Measurements from ENCODE around the gene GALNT7. TPM values are rescaled to one million over a fixed set of nuclear protein-coding genes. Genes with fewer than 3 reads are reported as not detected.

Gene GALNT7, protein sequence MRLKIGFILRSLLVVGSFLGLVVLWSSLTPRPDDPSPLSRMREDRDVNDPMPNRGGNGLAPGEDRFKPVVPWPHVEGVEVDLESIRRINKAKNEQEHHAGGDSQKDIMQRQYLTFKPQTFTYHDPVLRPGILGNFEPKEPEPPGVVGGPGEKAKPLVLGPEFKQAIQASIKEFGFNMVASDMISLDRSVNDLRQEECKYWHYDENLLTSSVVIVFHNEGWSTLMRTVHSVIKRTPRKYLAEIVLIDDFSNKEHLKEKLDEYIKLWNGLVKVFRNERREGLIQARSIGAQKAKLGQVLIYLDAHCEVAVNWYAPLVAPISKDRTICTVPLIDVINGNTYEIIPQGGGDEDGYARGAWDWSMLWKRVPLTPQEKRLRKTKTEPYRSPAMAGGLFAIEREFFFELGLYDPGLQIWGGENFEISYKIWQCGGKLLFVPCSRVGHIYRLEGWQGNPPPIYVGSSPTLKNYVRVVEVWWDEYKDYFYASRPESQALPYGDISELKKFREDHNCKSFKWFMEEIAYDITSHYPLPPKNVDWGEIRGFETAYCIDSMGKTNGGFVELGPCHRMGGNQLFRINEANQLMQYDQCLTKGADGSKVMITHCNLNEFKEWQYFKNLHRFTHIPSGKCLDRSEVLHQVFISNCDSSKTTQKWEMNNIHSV
- total RNA-seq, result 9.1 and 15.5 TPM in 2 replicates

DNA sequence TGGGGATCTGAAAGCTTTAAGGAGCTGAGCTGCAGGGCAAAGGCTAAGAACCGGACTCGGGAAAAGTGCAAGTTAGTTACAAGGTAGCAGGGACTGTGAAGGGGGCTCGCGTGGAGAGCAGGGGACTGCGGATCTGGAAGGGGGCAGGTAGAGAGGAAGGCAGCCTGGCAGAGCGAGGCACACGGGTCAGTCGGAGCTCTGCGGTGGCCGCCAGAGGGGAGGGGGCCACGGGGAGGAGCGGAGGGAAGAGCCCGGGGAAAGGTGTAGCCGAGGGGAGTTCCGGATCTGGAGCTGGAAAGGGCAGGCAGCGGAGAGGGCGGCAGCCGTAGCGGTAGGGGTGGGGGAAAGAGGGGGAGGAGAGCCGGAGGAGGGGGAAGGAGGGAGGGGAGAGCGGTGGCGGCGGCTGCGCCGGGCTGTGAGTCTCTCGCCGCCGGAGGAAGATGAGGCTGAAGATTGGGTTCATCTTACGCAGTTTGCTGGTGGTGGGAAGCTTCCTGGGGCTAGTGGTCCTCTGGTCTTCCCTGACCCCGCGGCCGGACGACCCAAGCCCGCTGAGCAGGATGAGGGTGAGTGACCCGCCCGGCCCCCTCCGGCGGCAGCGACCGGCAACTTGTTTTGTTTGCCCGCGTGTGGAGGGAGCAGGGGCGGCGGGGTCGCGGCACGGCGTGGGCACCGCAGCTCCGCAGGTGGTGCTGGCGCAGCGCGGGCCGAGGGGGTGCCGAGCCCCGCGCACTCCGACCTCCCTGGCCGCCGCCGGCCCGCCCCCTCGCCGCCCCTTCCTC, at the start of gene GALNT7:
Gene GALNT7, plus strand, starts transcription at position 416 of the 782 bp plus-strand sequence. Its CDS starts 25 bp downstream, at position 441.

DNA sequence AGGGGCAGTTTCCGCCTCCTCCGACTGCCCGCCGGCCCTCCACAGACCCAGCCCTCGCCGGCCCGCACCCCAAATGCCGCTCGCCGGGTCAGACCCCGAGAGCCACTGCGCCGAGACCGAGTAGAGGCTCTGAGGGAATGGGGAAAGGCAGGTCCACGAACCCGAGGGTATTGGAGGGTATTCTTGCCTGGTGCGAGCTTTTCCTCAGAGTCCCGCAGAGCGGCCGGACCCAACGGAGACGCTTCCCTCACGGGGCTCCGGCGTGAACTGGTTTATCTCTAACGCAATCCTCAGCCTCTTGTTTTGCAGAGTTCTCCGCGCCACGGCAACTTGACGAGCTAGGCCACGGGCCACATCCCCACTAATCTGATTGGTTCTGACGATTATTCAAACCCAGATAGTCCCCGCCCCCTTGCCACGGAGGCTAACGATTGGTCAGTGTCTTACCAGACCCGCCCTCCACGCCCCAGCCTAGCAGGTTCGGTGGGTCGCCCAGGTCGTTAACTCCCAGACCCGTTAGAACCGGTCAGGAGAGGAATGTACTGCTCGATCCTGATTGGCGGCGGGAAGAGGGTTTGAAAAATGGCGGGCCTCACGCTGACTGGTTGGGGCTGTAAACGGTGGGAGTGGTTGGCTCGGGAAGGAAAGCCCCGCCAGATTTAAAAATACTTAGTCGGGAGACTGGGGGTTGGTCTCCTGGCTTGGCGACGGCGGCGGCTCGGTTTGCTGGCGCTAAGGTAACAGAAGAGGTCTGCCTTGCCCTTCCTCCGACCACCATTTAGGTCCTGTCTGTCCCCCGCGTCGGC, 165.7 kb downstream of the GALNT7 start, which contains the start of gene HMGB2:
Gene HMGB2, minus strand, starts transcription at position 274 of the 806 bp plus-strand sequence. CDS start 709 bp downstream, outside the sequence.

DNA sequence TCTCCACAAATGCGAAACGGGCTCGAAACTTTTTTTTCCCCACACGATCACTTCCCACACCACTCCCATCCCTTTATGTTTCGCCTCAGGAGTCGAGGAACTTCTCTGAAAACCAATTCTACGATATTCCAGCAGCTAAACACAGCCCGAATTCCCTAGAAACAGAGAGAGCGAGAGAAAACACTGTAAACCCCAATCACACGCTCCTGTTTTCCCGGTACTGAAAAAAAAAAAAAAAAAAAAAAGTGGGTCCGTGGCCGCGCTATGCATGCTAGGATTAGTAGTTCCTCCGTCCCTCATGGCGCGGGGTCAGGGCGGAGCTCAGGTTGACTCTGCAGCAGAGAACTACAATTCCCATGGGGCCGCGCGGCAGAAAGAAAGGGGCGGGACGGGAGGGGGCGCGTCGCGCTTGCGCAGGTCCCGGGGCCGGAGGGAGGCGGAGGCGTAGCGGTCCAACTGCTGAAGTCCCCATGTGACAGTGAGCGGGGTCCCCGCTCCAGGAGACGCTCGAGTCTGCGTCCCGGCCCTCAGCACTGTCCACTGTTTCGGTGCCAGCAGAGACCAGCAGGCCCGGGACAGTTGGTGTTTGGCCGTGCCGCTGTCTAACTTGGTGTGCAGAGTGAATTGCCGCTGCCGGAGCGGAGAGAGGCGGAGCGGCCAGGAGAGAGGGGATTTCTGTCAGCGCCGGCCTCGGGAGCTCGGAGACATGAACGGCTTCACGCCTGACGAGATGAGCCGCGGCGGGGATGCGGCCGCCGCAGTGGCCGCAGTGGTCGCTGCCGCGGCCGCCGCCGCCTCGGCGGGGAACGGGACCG, 202.1 kb downstream of the GALNT7 start, which contains the start of gene SAP30:
Gene SAP30, plus strand, starts transcription at position 478 of the 815 bp plus-strand sequence. Its CDS starts 229 bp downstream, at position 707.

Other genes with a start within 250 kb of the GALNT7 start
- gene HMGB2, start 165.5 kb downstream of the GALNT7 start, total RNA-seq, result 59.8 and 131 TPM in 2 replicates
- gene SAP30, start 202.1 kb downstream of the GALNT7 start, total RNA-seq, result 10.1 and 25.1 TPM in 2 replicates
- not detected in 2 replicates for gene SCRG1, start 230.3 kb downstream of the GALNT7 start, total RNA-seq

Measured in hair follicular keratinocyte (primary cell).